ENCODE measurements around the gene FGF3. TPM values are rescaled to one million over a fixed set of nuclear protein-coding genes. Genes with fewer than 3 reads are reported as not detected.
A peak's percentile ranks its signal among the peaks of the same experiment; 100 is the strongest.

Gene FGF3
- total RNA-seq, 1 donor from 2014 or later: not detected

GRCh38 chr11:69818231-69818602 is 999 bp downstream of the FGF3 start:
- peaks cover 15% of the 10 kb centered on the region for H3K4me1 ChIP-seq
- Mint-ChIP-seq H3K36me3 (no peaks in the 10 kb centered on the region), H3K27ac (no peak overlapping the region), H3K4me1 (peaks cover 12% of the 10 kb centered on the region), H3K27me3 (ENCODE audit: insufficient read depth, low read depth) (peaks cover 56% of the 10 kb centered on the region), H3K4me3 (no peak overlapping the region), H3K9me3 (no peaks in the 10 kb centered on the region)
- H3K9ac ChIP-seq: no peak overlapping the region
- H3K27ac ChIP-seq: no peak overlapping the region
- TF ChIP-seq EZH2phosphoT487 (IDR thresholded peaks at IDR 0.05) (peak; percentile 57), EZH2 (IDR thresholded peaks at IDR 0.05) (peak; percentile 68)
- TF ChIP-seq, protein P1, sequence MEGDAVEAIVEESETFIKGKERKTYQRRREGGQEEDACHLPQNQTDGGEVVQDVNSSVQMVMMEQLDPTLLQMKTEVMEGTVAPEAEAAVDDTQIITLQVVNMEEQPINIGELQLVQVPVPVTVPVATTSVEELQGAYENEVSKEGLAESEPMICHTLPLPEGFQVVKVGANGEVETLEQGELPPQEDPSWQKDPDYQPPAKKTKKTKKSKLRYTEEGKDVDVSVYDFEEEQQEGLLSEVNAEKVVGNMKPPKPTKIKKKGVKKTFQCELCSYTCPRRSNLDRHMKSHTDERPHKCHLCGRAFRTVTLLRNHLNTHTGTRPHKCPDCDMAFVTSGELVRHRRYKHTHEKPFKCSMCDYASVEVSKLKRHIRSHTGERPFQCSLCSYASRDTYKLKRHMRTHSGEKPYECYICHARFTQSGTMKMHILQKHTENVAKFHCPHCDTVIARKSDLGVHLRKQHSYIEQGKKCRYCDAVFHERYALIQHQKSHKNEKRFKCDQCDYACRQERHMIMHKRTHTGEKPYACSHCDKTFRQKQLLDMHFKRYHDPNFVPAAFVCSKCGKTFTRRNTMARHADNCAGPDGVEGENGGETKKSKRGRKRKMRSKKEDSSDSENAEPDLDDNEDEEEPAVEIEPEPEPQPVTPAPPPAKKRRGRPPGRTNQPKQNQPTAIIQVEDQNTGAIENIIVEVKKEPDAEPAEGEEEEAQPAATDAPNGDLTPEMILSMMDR (IDR thresholded peaks at IDR 0.05): no peak
- H3F3A ChIP-seq (ENCODE audit: low read depth): peaks cover 6% of the 10 kb centered on the region
- H3K27me3 ChIP-seq: peaks cover 96% of the 10 kb centered on the region
- H3K9me3 ChIP-seq (ENCODE audit: low read depth): no peaks in the 10 kb centered on the region
- DNase-seq (ENCODE audit: low spot score): peak; percentile 42
- H3K4me3 ChIP-seq: peak overlapping the region; percentile 51
- no peaks in the 10 kb centered on the region for H3K79me2 ChIP-seq (ENCODE audit: low read depth)
- peaks cover 17% of the 10 kb centered on the region for H4K20me1 ChIP-seq (ENCODE audit: low read depth)
- peak overlapping the region; percentile 87 for H3K4me2 ChIP-seq
- no peaks in the 10 kb centered on the region for H3K36me3 ChIP-seq
- H2AFZ ChIP-seq (replicated peaks): no peak overlapping the region

GRCh38 chr11:69817265-69818230 is 1.7 kb downstream of the FGF3 start:
- Histone ChIP-seq H4K20me1 (ENCODE audit: low read depth) (peaks cover 17% of the 10 kb centered on the region), H3K27ac (no peak overlapping the region), H3K4me3 (peak overlapping the region; percentile 51), H3K79me2 (ENCODE audit: low read depth) (no peaks in the 10 kb centered on the region), H2AFZ (replicated peaks) (peak overlapping the region; percentile 96), H3K4me2 (peak overlapping the region; percentile 87), H3K9me3 (ENCODE audit: low read depth) (no peaks in the 10 kb centered on the region), H3K36me3 (no peaks in the 10 kb centered on the region), H3K27me3 (peaks cover 91% of the 10 kb centered on the region), H3K4me1 (peaks cover 15% of the 10 kb centered on the region), H3F3A (ENCODE audit: low read depth) (peaks cover 6% of the 10 kb centered on the region), H3K9ac (no peak overlapping the region)
- H3K27me3 Mint-ChIP-seq (ENCODE audit: insufficient read depth, low read depth): peaks cover 56% of the 10 kb centered on the region
- peak; percentile 77 for DNase-seq (ENCODE audit: low spot score)
- no peaks in the 10 kb centered on the region for H3K9me3 Mint-ChIP-seq
- H3K36me3 Mint-ChIP-seq: no peaks in the 10 kb centered on the region
- no peak overlapping the region for H3K27ac Mint-ChIP-seq
- peaks cover 9% of the 10 kb centered on the region for H3K4me1 Mint-ChIP-seq
- TF ChIP-seq, protein P1 (IDR thresholded peaks at IDR 0.05): no peak
- TF ChIP-seq EZH2phosphoT487 (IDR thresholded peaks at IDR 0.05) (peak; percentile 90), EZH2 (IDR thresholded peaks at IDR 0.05) (peak; percentile 91)
- H3K4me3 Mint-ChIP-seq: no peak overlapping the region

GRCh38 chr11:69816671-69817070 is 2.5 kb downstream of the FGF3 start:
- no peak for DNase-seq (ENCODE audit: low spot score)
- no peak overlapping the region for H2AFZ ChIP-seq (replicated peaks)
- peaks cover 6% of the 10 kb centered on the region for H3F3A ChIP-seq (ENCODE audit: low read depth)
- H3K36me3 ChIP-seq: no peaks in the 10 kb centered on the region
- TF ChIP-seq, protein P1 (IDR thresholded peaks at IDR 0.05): no peak
- TF ChIP-seq EZH2phosphoT487 (IDR thresholded peaks at IDR 0.05) (no peak), EZH2 (IDR thresholded peaks at IDR 0.05) (no peak)
- peaks cover 17% of the 10 kb centered on the region for H4K20me1 ChIP-seq (ENCODE audit: low read depth)
- no peak overlapping the region for H3K27ac ChIP-seq
- H3K9me3 ChIP-seq (ENCODE audit: low read depth): no peaks in the 10 kb centered on the region
- H3K36me3 Mint-ChIP-seq: no peaks in the 10 kb centered on the region
- H3K27me3 ChIP-seq: peaks cover 82% of the 10 kb centered on the region
- no peaks in the 10 kb centered on the region for H3K79me2 ChIP-seq (ENCODE audit: low read depth)
- H3K27me3 Mint-ChIP-seq (ENCODE audit: insufficient read depth, low read depth): peaks cover 48% of the 10 kb centered on the region
- no peak overlapping the region for H3K9ac ChIP-seq
- H3K4me3 ChIP-seq: no peak overlapping the region
- H3K4me1 Mint-ChIP-seq: peaks cover 7% of the 10 kb centered on the region
- H3K4me2 ChIP-seq: peak overlapping the region; percentile 87
- peak overlapping the region; percentile 10 for H3K4me3 Mint-ChIP-seq
- peaks cover 18% of the 10 kb centered on the region for H3K4me1 ChIP-seq
- H3K27ac Mint-ChIP-seq: no peak overlapping the region
- H3K9me3 Mint-ChIP-seq: no peaks in the 10 kb centered on the region

Data from neural progenitor cell (in vitro differentiated cells).